Muscle of arm (tissue), 12 donors: ENCODE results near the gene PPM1L. TPM values are rescaled to one million over a fixed set of nuclear protein-coding genes. Genes with fewer than 3 reads are reported as not detected.

Source experiments
- DNase-seq: peaks from one replicate; pipeline ENCODE4 v3.0.0-alpha.2; 2013
- polyA plus RNA-seq, 12 donors: library from polyadenylated mRNA; unstranded; fragments of 120-200 nt; gene quantifications; one replicate each; pipeline ENCODE4 v1.2.1, GENCODE V29; 2013; ENCODE audit not compliant: insufficient read length in 12 of 12

PPM1L gene
- polyA plus RNA-seq, 12 donors: 7.3 to 14.3 (median 11.3) TPM; not detected in 1

DNA sequence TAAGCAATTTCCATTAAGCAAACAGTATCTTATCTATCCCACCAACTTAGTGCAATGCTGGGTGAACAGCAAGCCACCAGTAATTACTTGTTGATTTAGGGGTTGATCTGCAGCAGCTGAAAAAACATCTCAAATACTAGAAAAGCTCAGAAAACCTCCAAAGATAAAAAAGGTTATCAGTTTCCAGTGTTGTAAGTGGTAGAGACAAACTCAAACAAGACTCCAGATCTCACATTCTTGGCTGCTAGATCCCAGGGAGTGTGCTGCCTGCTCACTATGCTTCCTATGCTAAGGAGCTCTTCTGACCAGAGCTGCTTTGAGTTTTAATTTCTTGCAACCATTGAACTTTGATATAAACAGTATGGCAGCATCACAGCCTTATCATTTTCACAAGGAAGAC is 337.9 kb downstream of the PPM1L start:
- no peak for DNase-seq

GRCh38 chr3:161096771-161097367 is 340.8 kb downstream of the PPM1L start:
- no peak for DNase-seq

GRCh38 chr3:161100994-161101393 is 345.0 kb downstream of the PPM1L start:
- DNase-seq: no peak

GRCh38 chr3:161101609-161102008 is 345.6 kb downstream of the PPM1L start:
- DNase-seq: no peak

DNA sequence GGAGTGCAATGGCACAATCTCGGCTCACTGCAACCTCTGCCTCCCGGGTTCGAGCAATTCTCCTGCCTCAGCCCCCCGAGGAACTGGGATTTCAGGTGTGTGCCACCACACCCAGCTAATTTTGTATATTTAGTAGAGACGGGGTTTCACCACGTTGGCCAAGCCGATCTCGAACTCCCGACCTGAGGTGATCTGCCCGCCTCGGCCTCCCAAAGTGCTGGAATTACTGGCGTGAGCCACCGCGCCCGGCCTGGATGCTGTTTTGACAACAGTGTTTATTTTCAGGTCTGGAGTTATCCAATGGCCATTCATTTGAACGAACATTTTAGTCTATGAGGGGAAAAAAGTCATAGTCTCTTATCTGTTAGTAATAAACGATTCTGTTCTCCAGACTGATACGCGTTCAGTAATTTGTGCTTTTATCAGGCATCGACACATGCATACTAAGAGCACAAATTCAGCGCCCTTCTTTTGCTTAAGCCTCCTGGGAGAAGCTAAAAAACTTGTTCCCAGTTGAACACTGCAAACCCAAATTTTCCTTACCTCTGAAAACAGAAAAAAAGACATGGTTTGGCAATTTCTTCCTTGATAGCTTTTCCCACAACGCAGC is 347.9 kb downstream of the PPM1L start:
- DNase-seq: no peak

DNA sequence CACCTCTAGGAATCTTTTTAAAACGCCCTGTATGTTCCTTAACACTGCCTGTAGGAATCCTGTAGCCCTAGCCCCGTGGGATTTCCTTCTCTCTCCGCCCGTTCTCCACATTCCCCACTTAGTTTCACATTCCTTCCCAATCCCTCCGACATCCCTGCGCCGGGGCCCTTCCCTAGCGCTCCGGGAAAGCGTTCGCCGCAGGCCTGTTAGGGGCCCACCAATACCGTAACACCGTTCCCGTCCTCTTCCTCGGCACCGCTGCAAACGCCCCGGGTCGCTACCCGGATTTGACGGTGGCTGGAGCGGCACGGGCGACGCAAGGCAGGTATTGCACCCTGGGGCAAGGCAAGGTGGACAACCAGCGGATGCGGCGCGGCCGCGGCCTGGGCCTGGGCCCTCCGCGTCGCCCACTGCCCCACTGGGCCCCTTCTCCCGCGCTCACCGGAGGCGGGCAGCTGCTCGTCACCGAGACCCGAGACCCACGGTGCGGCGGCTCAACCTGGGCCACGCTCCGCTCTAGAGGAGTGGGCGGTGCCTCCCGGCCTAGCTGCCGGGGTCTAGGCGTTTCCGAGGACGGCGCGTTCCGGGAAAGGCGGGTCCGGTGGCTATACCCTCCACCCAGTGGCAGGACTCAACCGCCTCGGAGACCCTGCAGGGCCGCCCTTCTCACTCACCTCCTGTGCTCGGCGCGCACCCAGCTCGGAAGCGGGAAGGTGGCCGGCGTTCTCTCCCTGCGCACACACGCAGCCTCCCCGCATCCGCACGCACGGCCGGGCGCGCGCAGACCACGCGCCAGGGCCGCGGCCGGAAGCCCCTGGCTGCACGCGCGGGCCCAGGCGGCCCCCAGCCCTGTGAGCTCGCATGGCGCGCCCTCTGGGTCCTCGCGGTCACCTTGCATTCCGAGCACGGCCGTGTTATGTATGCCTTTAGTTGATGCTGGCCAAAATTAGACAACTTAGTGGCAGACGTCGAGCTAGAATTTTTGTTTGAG is 348.8 kb downstream of the PPM1L start, which contains the start of gene B3GALNT1:
Gene B3GALNT1 (minus strand): TSS at position 789 of the 991 bp plus-strand sequence. CDS start 18,595 bp downstream, outside the sequence.
- DNase-seq: peak; percentile 73

DNA sequence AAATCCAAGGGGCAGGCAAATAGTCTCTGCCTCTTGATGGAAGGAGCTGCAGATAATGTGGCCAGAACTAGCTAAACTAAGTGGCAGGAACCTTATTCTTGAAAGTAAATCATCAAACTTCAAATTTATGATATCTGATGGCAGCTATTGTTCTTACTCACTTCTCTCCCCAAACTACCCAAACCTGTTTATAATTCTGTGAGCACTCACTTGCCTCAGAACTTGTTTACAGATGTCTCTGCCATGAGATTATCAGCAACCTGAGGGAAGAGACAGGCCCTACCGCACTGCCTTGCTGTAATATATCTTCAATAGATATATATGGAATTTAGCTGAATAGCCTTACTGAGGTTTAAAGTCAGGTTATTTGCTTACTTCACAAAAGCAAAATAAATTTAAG is 351.3 kb downstream of the PPM1L start:
- no peak for DNase-seq

DNA sequence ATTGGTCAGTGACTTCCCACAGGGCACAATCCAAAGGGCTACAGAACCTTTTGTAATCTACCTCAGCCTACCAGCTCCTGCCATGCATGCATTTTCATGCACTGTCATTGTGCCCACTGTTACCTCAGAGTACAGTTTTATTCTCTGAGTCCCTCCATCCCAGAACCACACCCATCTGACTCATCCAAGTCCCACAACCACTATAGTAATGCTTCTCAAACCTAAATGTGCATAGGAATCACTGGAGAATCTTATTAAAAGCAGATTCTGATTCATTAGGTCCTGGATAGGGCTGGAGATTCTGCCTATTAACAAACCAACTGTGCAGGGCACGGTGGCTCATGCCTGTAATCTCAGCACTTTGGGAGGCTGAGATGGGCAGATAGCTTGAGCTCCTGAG is 352.8 kb downstream of the PPM1L start:
- DNase-seq: no peak

- DNase-seq: no peak
Observed at GRCh38 chr3:161117646-161118045, 361.6 kb downstream of the PPM1L start.

DNA sequence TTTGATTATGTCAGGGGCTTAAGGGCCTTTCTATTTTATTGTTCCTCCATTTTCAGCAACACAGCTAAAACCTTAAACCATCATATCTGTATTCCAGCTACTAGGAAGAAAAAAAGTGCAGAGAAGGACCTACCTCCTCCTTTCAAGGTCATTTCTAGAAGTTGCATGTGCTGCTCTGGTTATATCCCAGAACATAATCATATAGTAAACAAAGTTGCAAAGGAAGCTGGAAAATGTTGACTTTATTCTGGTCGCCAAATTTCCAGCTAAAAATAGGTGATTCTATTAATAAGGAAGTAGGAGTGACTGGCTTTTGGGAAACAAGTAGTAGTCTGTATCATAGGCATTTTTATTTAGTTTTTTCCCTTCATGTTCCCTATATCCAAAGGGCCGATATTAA is 370.5 kb downstream of the PPM1L start:
- DNase-seq: no peak

Other genes with a start within 250 kb of the PPM1L start
- 10 to 100 TPM in 11 of 12 donors, not detected in 1; 27.3 to 84.4 (median 76.1) TPM for gene KPNA4, start 190.7 kb upstream of the PPM1L start, polyA plus RNA-seq
- gene ARL14, start 79.1 kb upstream of the PPM1L start, polyA plus RNA-seq: not detected